Skeletal muscle satellite cell (primary cell): ENCODE results near the gene DLL1.

Experiments used
- H3K27me3 ChIP-seq: 2 replicates; pipeline ENCODE4 v1.7.0; 2013; ENCODE audit warnings: low read length; ENCODE audit not compliant: control insufficient read depth, insufficient read depth
- H3K36me3 ChIP-seq: 2 replicates; pipeline ENCODE4 v1.7.0; 2013; ENCODE audit warnings: mild to moderate bottlenecking, control low read depth, low read length; ENCODE audit not compliant: insufficient read depth
- H3K4me1 ChIP-seq: 2 replicates; pipeline ENCODE4 v1.7.0; 2013; ENCODE audit warnings: low read length; ENCODE audit not compliant: control insufficient read depth, insufficient read depth
- H3K4me2 ChIP-seq: 2 replicates; pipeline ENCODE4 v1.7.0; 2013; ENCODE audit warnings: mild to moderate bottlenecking, low read length
- H3K4me3 ChIP-seq: 2 replicates; pipeline ENCODE4 v1.7.0; 2013; ENCODE audit warnings: low read length
- H3K9ac ChIP-seq: 2 replicates; pipeline ENCODE4 v1.7.0; 2013; ENCODE audit warnings: mild to moderate bottlenecking, low read depth, low read length, moderate library complexity
- H3K9me3 ChIP-seq: replicated peaks from 2 replicates; pipeline ENCODE4 v1.7.0; 2013; ENCODE audit warnings: mild to moderate bottlenecking, control low read depth, low read length

The DLL1 gene

DNA sequence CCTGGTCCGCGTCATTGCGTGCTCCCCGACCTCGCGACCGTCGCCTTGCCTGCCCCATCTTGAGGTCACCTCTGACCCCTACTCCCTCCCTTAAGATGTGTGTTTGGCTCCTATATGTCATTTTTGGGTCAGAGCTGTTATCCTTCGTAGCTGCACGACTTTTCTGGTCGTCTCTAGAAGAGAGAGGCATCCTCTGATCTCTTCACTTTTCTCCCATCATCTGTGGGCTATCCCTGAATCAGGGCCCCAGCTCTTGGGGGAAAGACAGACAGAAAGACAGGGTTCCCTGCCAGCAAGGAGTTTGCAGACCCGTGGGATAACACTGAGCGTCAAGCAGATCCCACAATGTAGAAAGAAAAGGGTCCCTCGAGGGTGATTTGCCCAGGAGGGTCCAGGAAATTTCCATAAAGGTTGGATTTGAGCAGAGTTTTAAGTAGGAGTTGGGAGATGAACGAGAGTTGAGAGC lies 16.2 kb upstream of the DLL1 start:
- H3K4me3 ChIP-seq: peak overlapping the region; percentile 87
- H3K36me3 ChIP-seq: no peaks in the 10 kb centered on the region
- peaks cover 22% of the 10 kb centered on the region for H3K4me1 ChIP-seq

DNA sequence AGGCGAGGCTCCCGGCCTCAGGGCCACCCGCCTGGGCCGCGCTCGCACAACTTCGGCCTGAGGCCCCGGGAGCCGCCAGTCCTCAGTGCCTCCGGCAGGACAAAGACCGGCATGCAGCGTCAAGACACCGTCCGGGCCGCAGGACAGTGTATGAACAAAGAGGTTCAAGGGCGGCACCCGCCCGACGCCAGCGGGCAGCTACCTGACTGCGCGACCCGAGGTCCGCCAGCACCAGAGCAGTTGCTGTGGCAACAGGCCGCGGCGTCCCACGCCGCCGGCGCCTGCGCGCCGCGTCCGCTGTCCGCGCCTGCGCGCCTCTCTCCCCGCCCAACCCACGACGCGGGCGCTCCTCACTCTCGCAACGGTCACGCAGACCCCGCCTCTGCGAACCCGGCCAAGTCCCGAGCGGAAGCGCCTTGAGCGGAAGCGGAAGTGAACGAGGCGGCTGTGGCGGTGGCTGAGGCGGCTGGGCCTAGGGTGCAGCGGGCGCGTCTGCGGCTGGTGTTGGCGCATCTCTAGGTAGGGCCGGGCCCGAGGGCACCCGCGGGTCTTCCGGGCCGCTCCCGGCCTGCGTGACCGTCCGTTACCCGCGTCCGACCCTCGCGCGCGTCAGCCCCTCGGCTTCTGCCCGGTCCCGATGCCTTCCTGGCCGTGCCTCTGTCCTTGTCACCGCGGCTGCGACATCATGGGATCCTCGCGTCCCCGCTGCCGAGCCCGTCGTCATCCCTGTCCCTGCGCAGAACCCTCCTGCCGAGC lies 15.6 kb upstream of the DLL1 start, which contains the start of gene FAM120B:
FAM120B (plus strand) TSS at position 435 of the 756 bp plus-strand sequence. CDS start 10,633 bp downstream, outside the sequence.
- Histone ChIP-seq H3K4me2 (peak within 1 kb of the TSS; percentile 95), H3K27me3 (no peaks in the 10 kb centered on the region), H3K9ac (peak within 1 kb of the TSS; percentile 96), H3K4me3 (peak within 1 kb of the TSS; percentile 87), H3K4me1 (peaks cover 22% of the 10 kb centered on the region), H3K9me3 (no peaks in the 10 kb centered on the region), H3K36me3 (no peaks in the 10 kb centered on the region)

More for the DNA sequence above, 16.2 kb upstream of the DLL1 start:
- Histone ChIP-seq H3K9me3 (no peaks in the 10 kb centered on the region), H3K9ac (peak overlapping the region; percentile 96), H3K4me2 (peak overlapping the region; percentile 95), H3K27me3 (no peaks in the 10 kb centered on the region)

DNA sequence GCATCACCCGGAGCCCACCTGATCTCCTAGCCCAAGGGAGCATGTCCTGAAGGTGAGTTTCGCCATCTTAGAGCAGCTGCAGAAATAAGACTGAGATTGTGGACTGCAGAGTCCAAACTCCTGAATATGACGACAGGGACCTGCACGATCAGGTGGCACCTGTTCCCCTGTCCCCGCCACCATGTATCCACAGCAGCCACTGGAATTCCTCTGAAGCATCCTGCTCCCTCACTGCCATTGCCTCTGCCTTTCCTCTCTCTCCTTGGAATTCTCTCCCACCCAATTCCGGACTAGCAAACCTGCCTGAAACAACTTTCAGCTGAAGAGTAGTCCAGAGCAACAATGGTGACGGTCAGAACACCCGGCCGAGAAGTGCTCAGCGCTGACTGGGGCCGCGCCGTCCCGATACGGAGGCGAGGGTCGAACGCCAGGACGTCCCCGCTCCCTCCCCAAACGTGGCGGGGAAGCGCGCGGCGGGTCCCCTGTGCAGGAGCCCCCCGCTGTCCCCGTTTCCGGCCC lies 15.0 kb upstream of the DLL1 start:
- no peaks in the 10 kb centered on the region for H3K27me3 ChIP-seq
- peak overlapping the region; percentile 96 for H3K9ac ChIP-seq
- H3K9me3 ChIP-seq: no peaks in the 10 kb centered on the region
- H3K4me2 ChIP-seq: peak overlapping the region; percentile 95
- H3K4me3 ChIP-seq: peak overlapping the region; percentile 87
- H3K4me1 ChIP-seq: peaks cover 22% of the 10 kb centered on the region
- H3K36me3 ChIP-seq: no peaks in the 10 kb centered on the region

DNA sequence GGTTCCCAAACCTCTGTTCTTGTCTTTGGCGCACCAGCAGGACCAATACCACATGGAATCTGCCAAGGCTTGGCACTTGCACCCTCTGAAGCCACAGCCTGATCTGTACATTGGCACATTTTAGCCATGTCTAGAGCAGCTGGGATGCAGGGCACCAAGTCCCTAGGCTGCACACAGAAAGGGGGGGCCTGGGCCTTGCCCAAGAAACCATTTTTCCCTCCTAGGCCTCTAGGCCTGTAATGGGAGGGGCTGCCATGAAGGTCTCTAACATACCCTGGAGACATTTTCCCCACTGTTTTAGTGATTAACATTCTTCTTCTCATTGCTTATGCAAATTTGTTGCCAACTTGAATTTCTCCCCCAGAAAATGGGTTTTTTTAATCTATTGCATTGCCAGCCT lies 10.3 kb upstream of the DLL1 start:
- Histone ChIP-seq H3K4me2 (no peak overlapping the region), H3K9me3 (no peaks in the 10 kb centered on the region), H3K36me3 (no peaks in the 10 kb centered on the region), H3K27me3 (peaks cover 15% of the 10 kb centered on the region), H3K9ac (no peak overlapping the region), H3K4me1 (peaks cover 8% of the 10 kb centered on the region), H3K4me3 (no peak overlapping the region)

DNA sequence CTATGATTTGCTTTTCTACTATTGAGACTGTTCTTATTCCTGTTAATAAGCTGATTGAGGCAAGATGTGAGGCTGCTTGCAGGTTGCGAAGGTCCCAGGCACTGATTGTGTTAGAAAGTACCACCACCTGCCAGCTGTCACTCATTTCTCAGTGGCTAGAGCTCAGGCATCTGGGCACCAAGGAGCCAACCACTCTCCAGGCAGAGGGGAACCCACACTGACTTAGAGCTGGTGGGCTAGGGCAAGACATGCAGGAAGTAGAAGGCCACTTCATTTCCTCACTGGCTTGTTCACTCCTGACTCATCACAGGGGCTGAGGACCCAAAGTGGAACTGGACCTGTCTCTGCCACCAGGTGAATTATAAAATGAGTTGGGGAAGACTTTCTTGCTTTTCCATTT lies 7.8 kb upstream of the DLL1 start:
- Histone ChIP-seq H3K9ac (no peak overlapping the region), H3K4me3 (no peak overlapping the region), H3K4me2 (no peak overlapping the region), H3K9me3 (no peaks in the 10 kb centered on the region), H3K36me3 (no peaks in the 10 kb centered on the region), H3K4me1 (peaks cover 11% of the 10 kb centered on the region), H3K27me3 (peaks cover 40% of the 10 kb centered on the region)

DNA sequence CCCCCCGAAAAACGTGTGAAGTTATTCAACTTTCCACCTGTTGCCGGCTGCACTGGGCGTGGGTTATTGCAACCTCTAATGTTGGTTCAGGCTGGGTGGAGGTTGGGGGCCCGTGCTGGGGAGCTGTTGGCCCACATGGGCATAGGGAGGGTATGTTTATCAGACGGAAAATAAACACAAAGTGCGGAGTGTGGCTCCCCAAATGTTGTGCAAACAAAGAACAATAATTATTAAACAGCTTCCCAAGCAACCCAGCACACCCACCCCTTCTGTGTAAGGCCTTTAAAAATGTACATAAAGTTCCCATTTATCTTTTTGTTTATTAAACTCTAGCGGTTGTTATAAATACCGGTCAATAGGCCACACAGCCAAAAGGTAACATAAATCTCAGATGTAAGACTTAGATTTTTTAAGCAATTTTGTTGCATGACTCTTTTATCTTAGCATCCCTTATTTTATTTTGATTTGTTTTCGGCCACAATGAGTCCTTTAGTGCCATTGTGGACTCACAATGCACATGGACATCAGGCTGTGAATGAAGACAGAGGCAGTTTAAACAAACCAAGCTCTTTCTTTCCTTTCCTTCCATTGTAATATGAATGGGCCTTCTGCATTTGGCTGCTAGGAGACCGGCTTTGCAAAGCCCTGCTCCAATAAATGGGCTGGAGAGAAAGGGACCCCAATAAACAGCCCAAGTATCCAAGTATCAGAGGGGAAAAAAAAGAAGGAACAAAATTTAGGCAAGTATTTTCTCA lies 6.9 kb upstream of the DLL1 start:
- Histone ChIP-seq H3K36me3 (no peaks in the 10 kb centered on the region), H3K9me3 (no peaks in the 10 kb centered on the region), H3K4me3 (no peak overlapping the region), H3K4me2 (no peak overlapping the region), H3K27me3 (peaks cover 49% of the 10 kb centered on the region), H3K4me1 (peaks cover 11% of the 10 kb centered on the region), H3K9ac (no peak overlapping the region)

DNA sequence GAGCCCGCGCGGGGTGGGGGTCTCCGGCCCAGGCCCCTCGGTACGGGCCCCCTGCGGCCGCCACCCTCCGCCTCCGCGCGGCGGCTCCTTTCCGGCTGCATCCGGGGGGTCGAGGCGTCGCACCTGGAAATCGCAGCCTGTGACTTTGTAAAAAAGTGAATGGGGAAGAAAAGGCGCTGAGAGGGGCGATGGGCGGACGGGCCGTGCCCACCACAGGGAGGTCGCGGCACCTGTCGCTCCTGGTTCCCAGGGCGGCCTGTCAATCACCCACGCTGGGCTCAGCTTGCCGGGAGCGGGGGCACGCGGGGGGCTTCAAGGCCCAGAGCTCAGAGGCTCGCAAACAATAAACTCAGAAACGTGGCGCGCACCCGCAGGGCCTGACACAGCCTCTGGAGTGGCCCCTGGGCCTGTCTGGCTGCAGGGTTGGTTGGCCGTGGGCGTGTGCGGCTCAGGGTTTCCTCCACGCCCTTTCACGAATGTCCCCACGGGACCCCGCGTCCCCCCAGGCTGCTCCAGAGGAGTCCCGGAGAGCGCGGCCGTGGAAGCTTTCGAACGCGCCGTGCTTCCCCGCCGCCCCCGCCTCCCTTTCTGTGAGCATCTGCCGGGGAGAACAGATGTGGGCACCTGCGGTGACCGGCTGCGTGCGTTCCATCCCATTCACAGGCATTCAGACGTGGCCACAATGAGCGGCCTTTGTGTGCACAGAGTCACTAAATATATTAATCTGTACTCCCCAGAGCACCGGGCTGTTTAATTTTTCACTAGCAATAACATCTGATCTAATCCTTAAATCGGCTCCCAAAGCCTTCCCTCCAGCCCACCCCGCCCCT lies 6.1 kb upstream of the DLL1 start:
- peaks cover 11% of the 10 kb centered on the region for H3K4me1 ChIP-seq
- H3K36me3 ChIP-seq: no peaks in the 10 kb centered on the region
- no peak overlapping the region for H3K4me2 ChIP-seq
- peaks cover 57% of the 10 kb centered on the region for H3K27me3 ChIP-seq
- no peaks in the 10 kb centered on the region for H3K9me3 ChIP-seq
- no peak overlapping the region for H3K9ac ChIP-seq
- no peak overlapping the region for H3K4me3 ChIP-seq

DNA sequence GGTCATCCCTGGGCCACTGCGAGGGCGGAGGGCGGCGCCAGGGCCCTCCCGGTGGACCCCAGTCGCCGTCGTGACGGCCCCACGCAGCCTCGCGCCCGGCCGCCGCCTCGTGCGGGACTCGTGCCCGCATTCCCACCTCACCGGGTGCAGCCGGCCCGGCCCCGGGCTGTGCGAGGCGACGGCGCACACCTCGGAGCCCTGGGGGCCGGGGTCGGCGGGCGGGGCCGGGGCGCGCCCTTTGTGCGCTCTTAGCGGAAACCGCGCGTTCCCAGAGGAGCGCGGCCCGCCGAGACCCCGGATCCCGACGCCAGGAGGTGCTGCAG lies 5.5 kb upstream of the DLL1 start:
- peaks cover 16% of the 10 kb centered on the region for H3K4me1 ChIP-seq
- no peak overlapping the region for H3K9ac ChIP-seq
- H3K4me2 ChIP-seq: peak overlapping the region; percentile 91
- peak overlapping the region; percentile 66 for H3K4me3 ChIP-seq
- H3K36me3 ChIP-seq: no peaks in the 10 kb centered on the region
- H3K9me3 ChIP-seq: no peaks in the 10 kb centered on the region
- peaks cover 63% of the 10 kb centered on the region for H3K27me3 ChIP-seq

DNA sequence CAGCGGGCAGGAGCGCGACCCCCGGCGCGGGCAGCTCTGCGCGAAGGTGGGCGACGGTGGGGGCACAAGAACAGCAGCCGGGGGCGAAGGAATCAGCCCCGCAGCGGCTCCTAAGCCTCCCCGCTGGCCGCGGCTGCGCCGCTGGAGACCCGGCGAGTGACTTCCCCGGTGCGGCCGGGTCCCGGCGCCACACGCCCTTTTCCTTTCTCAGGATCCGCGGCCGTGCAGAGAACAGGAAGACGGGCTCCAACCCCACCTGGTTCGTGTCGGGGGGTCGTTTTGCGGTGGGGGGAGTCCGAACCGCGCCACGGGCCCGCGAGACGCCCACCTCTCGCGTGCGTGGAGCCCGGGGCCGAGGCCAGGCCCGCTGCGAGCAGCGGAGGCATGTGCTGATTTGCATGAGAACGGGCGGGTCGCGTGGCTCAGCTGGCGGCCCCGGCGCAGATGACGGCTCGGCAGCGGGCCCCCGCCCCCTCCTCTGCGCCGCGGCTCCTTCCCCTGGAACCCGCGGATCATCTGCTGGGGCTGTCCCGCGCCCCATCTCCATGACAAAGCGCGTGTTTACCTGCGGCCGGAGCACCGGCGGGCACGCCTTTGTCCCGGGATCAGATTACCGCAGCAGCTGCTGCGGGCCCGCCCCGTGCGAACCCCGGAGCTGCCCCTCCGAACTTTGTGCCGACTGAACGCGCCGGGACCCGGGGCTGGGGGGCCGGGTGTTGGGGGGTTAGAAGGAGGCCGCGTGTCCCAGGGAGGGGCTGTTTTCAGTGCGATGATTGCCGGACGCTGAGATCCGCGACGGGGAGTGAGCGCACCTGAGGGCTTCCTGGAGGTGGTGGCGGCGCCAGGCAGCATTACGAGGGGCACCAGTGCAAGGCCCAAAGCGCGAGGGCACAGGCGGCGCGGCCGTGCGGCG lies 4.9 kb upstream of the DLL1 start:
- peaks cover 17% of the 10 kb centered on the region for H3K4me1 ChIP-seq
- H3K9ac ChIP-seq: peak overlapping the region; percentile 45
- no peaks in the 10 kb centered on the region for H3K36me3 ChIP-seq
- peak overlapping the region; percentile 66 for H3K4me3 ChIP-seq
- peaks cover 66% of the 10 kb centered on the region for H3K27me3 ChIP-seq
- H3K9me3 ChIP-seq: no peaks in the 10 kb centered on the region
- peak overlapping the region; percentile 91 for H3K4me2 ChIP-seq

DNA sequence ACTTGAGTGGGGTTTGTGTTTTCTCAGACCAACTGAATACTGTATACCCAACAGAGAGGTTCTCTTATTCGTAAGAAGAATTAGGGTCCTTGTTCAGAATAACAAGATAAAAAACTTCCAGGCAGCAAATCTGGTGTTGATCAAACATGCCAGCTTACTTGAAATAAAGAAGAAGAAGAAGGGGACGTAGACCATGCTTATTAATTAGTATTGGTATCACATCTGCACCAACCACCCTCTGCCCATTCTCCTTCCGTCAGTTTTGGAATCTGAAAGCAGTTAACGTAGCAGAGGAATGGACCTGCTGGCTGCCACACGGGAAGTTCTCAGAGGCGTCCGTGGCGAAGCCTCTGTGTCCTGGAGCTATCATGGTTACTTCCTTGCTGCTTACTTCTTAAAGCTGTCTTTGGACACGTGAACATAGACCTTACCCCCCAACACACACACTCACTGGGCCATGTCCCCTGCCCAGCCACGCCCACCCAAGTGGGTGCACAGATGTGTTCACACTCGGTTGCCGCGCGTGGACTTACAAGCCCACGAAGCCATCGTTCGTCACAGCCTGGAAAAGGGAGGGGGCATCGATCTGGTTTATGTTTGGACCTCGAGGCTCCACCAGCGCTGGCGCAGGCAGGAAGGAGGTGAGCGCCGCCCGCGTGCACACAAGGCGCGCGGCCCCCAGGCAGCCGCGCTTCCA lies 4.1 kb upstream of the DLL1 start:
- no peaks in the 10 kb centered on the region for H3K36me3 ChIP-seq
- H3K4me3 ChIP-seq: peak overlapping the region; percentile 66
- H3K4me2 ChIP-seq: peak overlapping the region; percentile 91
- no peaks in the 10 kb centered on the region for H3K9me3 ChIP-seq
- peaks cover 66% of the 10 kb centered on the region for H3K27me3 ChIP-seq
- H3K9ac ChIP-seq: peak overlapping the region; percentile 45
- peaks cover 18% of the 10 kb centered on the region for H3K4me1 ChIP-seq
